ENCODE results near the gene LILRA5.

DNA sequence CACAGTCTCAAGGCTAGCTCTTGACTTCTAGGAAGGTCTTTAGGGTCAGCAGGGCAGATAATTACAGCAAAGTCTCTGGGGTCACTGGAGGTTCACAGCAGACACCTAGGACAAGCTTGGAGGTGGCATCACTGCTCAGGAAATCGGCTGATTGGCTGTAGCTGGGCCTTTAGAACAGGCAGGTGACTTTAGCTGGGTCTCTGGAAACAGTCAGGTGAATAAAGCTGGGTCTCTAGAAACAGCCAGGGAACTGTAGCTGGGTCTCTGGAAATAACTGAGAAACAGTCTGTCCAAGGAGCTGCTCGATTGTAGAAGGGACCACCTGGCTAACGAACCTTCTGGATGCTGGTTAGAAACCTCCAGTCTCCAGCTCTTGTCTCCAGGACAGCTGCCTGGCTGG, 41.8 kb upstream of the LILRA5 start:
- TF ChIP-seq TARDBP (CRISPR knock-in tag; IDR thresholded peaks at IDR 0.05) (no peak), ZNF468 (CRISPR knock-in tag; IDR thresholded peaks at IDR 0.05) (no peak), IKZF1 (IDR thresholded peaks at IDR 0.05) (no peak), ZNF138 (CRISPR knock-in tag; IDR thresholded peaks at IDR 0.05; ENCODE audit: low read depth) (no peak), ZFP37 (CRISPR knock-in tag; IDR thresholded peaks at IDR 0.05; ENCODE audit: borderline replicate concordance) (no peak), HNF4G (IDR thresholded peaks at IDR 0.05; ENCODE audit: borderline replicate concordance, low read depth, low read length) (no peak), HNF4G (CRISPR knock-in tag; IDR thresholded peaks at IDR 0.05; ENCODE audit: borderline replicate concordance, low read depth) (no peak)
- TF ChIP-seq, protein P1, sequence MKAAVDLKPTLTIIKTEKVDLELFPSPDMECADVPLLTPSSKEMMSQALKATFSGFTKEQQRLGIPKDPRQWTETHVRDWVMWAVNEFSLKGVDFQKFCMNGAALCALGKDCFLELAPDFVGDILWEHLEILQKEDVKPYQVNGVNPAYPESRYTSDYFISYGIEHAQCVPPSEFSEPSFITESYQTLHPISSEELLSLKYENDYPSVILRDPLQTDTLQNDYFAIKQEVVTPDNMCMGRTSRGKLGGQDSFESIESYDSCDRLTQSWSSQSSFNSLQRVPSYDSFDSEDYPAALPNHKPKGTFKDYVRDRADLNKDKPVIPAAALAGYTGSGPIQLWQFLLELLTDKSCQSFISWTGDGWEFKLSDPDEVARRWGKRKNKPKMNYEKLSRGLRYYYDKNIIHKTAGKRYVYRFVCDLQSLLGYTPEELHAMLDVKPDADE (CRISPR knock-in tag; IDR thresholded peaks at IDR 0.05), result no peak
- TF ChIP-seq, protein P2, sequence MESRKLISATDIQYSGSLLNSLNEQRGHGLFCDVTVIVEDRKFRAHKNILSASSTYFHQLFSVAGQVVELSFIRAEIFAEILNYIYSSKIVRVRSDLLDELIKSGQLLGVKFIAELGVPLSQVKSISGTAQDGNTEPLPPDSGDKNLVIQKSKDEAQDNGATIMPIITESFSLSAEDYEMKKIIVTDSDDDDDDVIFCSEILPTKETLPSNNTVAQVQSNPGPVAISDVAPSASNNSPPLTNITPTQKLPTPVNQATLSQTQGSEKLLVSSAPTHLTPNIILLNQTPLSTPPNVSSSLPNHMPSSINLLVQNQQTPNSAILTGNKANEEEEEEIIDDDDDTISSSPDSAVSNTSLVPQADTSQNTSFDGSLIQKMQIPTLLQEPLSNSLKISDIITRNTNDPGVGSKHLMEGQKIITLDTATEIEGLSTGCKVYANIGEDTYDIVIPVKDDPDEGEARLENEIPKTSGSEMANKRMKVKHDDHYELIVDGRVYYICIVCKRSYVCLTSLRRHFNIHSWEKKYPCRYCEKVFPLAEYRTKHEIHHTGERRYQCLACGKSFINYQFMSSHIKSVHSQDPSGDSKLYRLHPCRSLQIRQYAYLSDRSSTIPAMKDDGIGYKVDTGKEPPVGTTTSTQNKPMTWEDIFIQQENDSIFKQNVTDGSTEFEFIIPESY (CRISPR knock-in tag; IDR thresholded peaks at IDR 0.05), result no peak
- TF ChIP-seq, protein P3, sequence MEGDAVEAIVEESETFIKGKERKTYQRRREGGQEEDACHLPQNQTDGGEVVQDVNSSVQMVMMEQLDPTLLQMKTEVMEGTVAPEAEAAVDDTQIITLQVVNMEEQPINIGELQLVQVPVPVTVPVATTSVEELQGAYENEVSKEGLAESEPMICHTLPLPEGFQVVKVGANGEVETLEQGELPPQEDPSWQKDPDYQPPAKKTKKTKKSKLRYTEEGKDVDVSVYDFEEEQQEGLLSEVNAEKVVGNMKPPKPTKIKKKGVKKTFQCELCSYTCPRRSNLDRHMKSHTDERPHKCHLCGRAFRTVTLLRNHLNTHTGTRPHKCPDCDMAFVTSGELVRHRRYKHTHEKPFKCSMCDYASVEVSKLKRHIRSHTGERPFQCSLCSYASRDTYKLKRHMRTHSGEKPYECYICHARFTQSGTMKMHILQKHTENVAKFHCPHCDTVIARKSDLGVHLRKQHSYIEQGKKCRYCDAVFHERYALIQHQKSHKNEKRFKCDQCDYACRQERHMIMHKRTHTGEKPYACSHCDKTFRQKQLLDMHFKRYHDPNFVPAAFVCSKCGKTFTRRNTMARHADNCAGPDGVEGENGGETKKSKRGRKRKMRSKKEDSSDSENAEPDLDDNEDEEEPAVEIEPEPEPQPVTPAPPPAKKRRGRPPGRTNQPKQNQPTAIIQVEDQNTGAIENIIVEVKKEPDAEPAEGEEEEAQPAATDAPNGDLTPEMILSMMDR (CRISPR knock-in tag; IDR thresholded peaks at IDR 0.05), result no peak
